SK-N-SH treated with all-trans-retinoic acid at 6 μM for 48 hours (cell line): Measurements from ENCODE around the gene WFDC11.

Source experiments
- ATAC-seq: fragments of 200-7000 bp; cut with Tn5 transposase; 3 replicates; pipeline ENCODE4 v1.9.1; 2020; ENCODE audit warnings: mild to moderate bottlenecking, moderate library complexity
- ARNTL ChIP-seq: fragments of 450-650 bp; formaldehyde crosslinking; IDR thresholded peaks from 2 replicates; pipeline ENCODE4 v1.5.0; 2020; ENCODE audit warnings: low read depth, mild to moderate bottlenecking, moderate library complexity, borderline replicate concordance
- CSDC2 ChIP-seq: fragments of 250-450 bp; sonication (Bioruptor Pico); IDR thresholded peaks from 2 replicates; pipeline ENCODE4 v1.5.0; 2020; ENCODE audit warnings: mild to moderate bottlenecking, moderate library complexity
- ESRRG ChIP-seq: fragments of 250-450 bp; sonication (Bioruptor Pico); IDR thresholded peaks from 2 replicates; pipeline ENCODE4 v1.6.1; 2021; ENCODE audit warnings: mild to moderate bottlenecking
- GLIS3 ChIP-seq: fragments of 250-450 bp; sonication (Bioruptor Pico); IDR thresholded peaks from 2 replicates; pipeline ENCODE4 v1.5.0; 2020; ENCODE audit warnings: mild to moderate bottlenecking, moderate library complexity
- ISL1 ChIP-seq: fragments of 250-450 bp; sonication (Bioruptor Pico); IDR thresholded peaks from 2 replicates; pipeline ENCODE4 v2.1.2; 2022; ENCODE audit warnings: mild to moderate bottlenecking, moderate library complexity
- PPARA ChIP-seq: fragments of 250-450 bp; sonication (Bioruptor Pico); IDR thresholded peaks from 2 replicates; pipeline ENCODE4 v1.5.0; 2020; ENCODE audit warnings: mild to moderate bottlenecking, borderline replicate concordance
- RARB ChIP-seq: fragments of 250-450 bp; sonication (Bioruptor Pico); IDR thresholded peaks from 2 replicates; pipeline ENCODE4 v1.8.0; 2021; ENCODE audit warnings: mild to moderate bottlenecking, moderate library complexity
- SNAI2 ChIP-seq: fragments of 250-450 bp; sonication (Bioruptor Pico); IDR thresholded peaks from 2 replicates; pipeline ENCODE4 v1.5.0; 2020; ENCODE audit warnings: mild to moderate bottlenecking, moderate library complexity
- TOX ChIP-seq: fragments of 250-450 bp; sonication (Bioruptor Pico); IDR thresholded peaks from 2 replicates; pipeline ENCODE4 v1.8.0; 2021; ENCODE audit warnings: mild to moderate bottlenecking, moderate library complexity, borderline replicate concordance
- ZC3H10 ChIP-seq: fragments of 250-450 bp; sonication (Bioruptor Pico); IDR thresholded peaks from 2 replicates; pipeline ENCODE4 v1.5.1; 2021; ENCODE audit warnings: mild to moderate bottlenecking, moderate library complexity
- ZFP3 ChIP-seq: fragments of 250-450 bp; sonication (Bioruptor Pico); IDR thresholded peaks from 2 replicates; pipeline ENCODE4 v1.5.0; 2020; ENCODE audit warnings: mild to moderate bottlenecking, moderate library complexity
- ZNF565 ChIP-seq: fragments of 450-650 bp; formaldehyde crosslinking; conservative IDR thresholded peaks from 2 replicates; pipeline ENCODE4 v1.5.0; 2020; ENCODE audit warnings: low read depth, mild to moderate bottlenecking, moderate library complexity
- ZNF70 ChIP-seq: fragments of 450-650 bp; formaldehyde crosslinking; IDR thresholded peaks from 2 replicates; pipeline ENCODE4 v1.5.0; 2020; ENCODE audit warnings: mild to moderate bottlenecking, moderate library complexity
- ZNF8 ChIP-seq: fragments of 450-650 bp; formaldehyde crosslinking; IDR thresholded peaks from 2 replicates; pipeline ENCODE4 v1.5.0; 2020; ENCODE audit warnings: mild to moderate bottlenecking, moderate library complexity
- TF ChIP-seq, protein P1 (sequence below): fragments of 250-450 bp; sonication (Bioruptor Pico); IDR thresholded peaks from 2 replicates; pipeline ENCODE4 v1.5.1; 2021; ENCODE audit warnings: mild to moderate bottlenecking, moderate library complexity
- TF ChIP-seq, protein P2 (sequence below): fragments of 250-450 bp; sonication (Bioruptor Pico); IDR thresholded peaks from 2 replicates; pipeline ENCODE4 v1.5.1; 2020; ENCODE audit warnings: low read depth, mild to moderate bottlenecking, moderate library complexity
- TF ChIP-seq, protein P3 (sequence below): fragments of 250-450 bp; sonication (Bioruptor Pico); IDR thresholded peaks from 2 replicates; pipeline ENCODE4 v1.5.0; 2020; ENCODE audit warnings: mild to moderate bottlenecking, moderate library complexity
- TF ChIP-seq, protein P4 (sequence below): fragments of 250-450 bp; sonication (Bioruptor Pico); IDR thresholded peaks from 2 replicates; pipeline ENCODE4 v1.8.0; 2020; ENCODE audit warnings: mild to moderate bottlenecking, moderate library complexity, borderline replicate concordance
- TF ChIP-seq, protein P5 (sequence below): fragments of 250-450 bp; sonication (Bioruptor Pico); IDR thresholded peaks from 2 replicates; pipeline ENCODE4 v1.8.0; 2021; ENCODE audit warnings: low read depth, mild to moderate bottlenecking, moderate library complexity, borderline replicate concordance

WFDC11 gene

DNA sequence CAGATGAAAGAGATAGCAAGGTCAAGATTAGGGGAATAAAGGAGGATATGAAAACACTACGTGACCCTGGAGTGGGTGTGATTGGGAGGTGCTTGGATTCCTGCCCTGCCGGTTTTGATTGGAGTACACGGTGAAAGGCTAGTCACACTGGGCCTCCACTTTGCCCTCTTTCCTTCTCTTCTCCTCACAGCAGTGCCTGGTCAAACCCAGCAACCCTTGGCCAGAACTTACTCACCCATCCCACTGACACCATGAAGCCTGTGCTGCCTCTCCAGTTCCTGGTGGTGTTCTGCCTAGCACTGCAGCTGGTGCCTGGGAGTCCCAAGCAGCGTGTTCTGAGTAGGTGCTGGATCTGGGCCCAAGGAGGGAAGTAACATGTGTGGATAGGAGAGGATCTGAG, 31.8 kb upstream of the WFDC11 start, which contains the start of gene WFDC13:
TSS of gene WFDC13 (plus strand) at position 166 of the 400 bp plus-strand sequence. CDS start at position 252, 86 bp downstream.
- TF ChIP-seq TOX = no peak
- no peak for TF ChIP-seq ZNF70 (CRISPR knock-in tag)
- TF ChIP-seq ZNF565 (CRISPR knock-in tag) = no peak
- no peak for TF ChIP-seq PPARA (CRISPR knock-in tag)
- no peak for TF ChIP-seq ZC3H10 (CRISPR knock-in tag)
- TF ChIP-seq, protein P1, sequence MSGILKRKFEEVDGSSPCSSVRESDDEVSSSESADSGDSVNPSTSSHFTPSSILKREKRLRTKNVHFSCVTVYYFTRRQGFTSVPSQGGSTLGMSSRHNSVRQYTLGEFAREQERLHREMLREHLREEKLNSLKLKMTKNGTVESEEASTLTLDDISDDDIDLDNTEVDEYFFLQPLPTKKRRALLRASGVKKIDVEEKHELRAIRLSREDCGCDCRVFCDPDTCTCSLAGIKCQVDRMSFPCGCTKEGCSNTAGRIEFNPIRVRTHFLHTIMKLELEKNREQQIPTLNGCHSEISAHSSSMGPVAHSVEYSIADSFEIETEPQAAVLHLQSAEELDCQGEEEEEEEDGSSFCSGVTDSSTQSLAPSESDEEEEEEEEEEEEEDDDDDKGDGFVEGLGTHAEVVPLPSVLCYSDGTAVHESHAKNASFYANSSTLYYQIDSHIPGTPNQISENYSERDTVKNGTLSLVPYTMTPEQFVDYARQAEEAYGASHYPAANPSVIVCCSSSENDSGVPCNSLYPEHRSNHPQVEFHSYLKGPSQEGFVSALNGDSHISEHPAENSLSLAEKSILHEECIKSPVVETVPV = no peak
- TF ChIP-seq SNAI2 = no peak
- TF ChIP-seq, protein P2, sequence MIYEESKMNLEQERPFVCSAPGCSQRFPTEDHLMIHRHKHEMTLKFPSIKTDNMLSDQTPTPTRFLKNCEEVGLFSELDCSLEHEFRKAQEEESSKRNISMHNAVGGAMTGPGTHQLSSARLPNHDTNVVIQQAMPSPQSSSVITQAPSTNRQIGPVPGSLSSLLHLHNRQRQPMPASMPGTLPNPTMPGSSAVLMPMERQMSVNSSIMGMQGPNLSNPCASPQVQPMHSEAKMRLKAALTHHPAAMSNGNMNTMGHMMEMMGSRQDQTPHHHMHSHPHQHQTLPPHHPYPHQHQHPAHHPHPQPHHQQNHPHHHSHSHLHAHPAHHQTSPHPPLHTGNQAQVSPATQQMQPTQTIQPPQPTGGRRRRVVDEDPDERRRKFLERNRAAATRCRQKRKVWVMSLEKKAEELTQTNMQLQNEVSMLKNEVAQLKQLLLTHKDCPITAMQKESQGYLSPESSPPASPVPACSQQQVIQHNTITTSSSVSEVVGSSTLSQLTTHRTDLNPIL = no peak
- TF ChIP-seq ISL1 (CRISPR knock-in tag) = no peak
- TF ChIP-seq ZNF8 (CRISPR knock-in tag) = no peak
- TF ChIP-seq, protein P3, sequence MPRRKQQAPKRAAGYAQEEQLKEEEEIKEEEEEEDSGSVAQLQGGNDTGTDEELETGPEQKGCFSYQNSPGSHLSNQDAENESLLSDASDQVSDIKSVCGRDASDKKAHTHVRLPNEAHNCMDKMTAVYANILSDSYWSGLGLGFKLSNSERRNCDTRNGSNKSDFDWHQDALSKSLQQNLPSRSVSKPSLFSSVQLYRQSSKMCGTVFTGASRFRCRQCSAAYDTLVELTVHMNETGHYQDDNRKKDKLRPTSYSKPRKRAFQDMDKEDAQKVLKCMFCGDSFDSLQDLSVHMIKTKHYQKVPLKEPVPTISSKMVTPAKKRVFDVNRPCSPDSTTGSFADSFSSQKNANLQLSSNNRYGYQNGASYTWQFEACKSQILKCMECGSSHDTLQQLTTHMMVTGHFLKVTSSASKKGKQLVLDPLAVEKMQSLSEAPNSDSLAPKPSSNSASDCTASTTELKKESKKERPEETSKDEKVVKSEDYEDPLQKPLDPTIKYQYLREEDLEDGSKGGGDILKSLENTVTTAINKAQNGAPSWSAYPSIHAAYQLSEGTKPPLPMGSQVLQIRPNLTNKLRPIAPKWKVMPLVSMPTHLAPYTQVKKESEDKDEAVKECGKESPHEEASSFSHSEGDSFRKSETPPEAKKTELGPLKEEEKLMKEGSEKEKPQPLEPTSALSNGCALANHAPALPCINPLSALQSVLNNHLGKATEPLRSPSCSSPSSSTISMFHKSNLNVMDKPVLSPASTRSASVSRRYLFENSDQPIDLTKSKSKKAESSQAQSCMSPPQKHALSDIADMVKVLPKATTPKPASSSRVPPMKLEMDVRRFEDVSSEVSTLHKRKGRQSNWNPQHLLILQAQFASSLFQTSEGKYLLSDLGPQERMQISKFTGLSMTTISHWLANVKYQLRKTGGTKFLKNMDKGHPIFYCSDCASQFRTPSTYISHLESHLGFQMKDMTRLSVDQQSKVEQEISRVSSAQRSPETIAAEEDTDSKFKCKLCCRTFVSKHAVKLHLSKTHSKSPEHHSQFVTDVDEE (CRISPR knock-in tag) = no peak
- ATAC-seq = no peak

DNA sequence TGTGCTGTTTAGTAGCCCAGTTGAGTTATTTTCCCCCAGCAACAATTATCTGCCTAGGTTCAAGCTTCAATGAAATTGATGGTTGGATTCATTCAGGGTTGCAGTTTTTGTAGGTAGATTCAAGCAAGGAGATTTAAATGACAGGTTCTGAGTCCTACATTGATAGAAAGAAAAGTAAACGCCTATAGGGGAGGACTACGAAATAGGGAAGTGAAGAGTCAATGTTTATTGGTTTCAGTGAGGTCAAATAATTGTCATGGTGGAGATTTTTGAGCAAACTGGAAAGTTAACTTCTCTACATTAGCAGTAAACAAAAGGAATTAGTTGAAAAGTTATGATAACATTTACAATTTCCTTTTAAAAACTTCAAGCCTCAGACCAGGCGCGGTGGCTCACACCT, 31.1 kb upstream of the WFDC11 start:
- TF ChIP-seq ZC3H10 (CRISPR knock-in tag) = no peak
- TF ChIP-seq, protein P3 (CRISPR knock-in tag) = no peak
- TF ChIP-seq, protein P1 = no peak
- TF ChIP-seq ZNF70 (CRISPR knock-in tag) = no peak
- TF ChIP-seq, protein P4, sequence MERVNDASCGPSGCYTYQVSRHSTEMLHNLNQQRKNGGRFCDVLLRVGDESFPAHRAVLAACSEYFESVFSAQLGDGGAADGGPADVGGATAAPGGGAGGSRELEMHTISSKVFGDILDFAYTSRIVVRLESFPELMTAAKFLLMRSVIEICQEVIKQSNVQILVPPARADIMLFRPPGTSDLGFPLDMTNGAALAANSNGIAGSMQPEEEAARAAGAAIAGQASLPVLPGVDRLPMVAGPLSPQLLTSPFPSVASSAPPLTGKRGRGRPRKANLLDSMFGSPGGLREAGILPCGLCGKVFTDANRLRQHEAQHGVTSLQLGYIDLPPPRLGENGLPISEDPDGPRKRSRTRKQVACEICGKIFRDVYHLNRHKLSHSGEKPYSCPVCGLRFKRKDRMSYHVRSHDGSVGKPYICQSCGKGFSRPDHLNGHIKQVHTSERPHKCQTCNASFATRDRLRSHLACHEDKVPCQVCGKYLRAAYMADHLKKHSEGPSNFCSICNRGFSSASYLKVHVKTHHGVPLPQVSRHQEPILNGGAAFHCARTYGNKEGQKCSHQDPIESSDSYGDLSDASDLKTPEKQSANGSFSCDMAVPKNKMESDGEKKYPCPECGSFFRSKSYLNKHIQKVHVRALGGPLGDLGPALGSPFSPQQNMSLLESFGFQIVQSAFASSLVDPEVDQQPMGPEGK (CRISPR knock-in tag) = no peak
- TF ChIP-seq ZNF565 (CRISPR knock-in tag) = no peak
- no peak for TF ChIP-seq PPARA (CRISPR knock-in tag)
- TF ChIP-seq ESRRG (CRISPR knock-in tag) = no peak
- TF ChIP-seq, protein P5, sequence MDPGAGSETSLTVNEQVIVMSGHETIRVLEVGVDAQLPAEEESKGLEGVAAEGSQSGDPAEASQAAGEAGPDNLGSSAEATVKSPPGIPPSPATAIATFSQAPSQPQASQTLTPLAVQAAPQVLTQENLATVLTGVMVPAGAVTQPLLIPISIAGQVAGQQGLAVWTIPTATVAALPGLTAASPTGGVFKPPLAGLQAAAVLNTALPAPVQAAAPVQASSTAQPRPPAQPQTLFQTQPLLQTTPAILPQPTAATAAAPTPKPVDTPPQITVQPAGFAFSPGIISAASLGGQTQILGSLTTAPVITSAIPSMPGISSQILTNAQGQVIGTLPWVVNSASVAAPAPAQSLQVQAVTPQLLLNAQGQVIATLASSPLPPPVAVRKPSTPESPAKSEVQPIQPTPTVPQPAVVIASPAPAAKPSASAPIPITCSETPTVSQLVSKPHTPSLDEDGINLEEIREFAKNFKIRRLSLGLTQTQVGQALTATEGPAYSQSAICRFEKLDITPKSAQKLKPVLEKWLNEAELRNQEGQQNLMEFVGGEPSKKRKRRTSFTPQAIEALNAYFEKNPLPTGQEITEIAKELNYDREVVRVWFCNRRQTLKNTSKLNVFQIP = no peak
- TF ChIP-seq SNAI2 = no peak
- no peak for TF ChIP-seq ZNF8 (CRISPR knock-in tag)
- no peak for TF ChIP-seq ZFP3 (CRISPR knock-in tag)
- no peak for TF ChIP-seq ARNTL (CRISPR knock-in tag)
- TF ChIP-seq CSDC2 (CRISPR knock-in tag) = no peak
- TF ChIP-seq RARB (CRISPR knock-in tag) = no peak
- no peak for TF ChIP-seq GLIS3 (CRISPR knock-in tag)
- TF ChIP-seq, protein P2 = no peak
- ATAC-seq = no peak
